IPS-18c (cell line): ENCODE measurements around the gene U2SURP.
"Not testable (repeated sequence)": the region's sequence is repeated elsewhere in the genome, so short reads cannot be mapped to it uniquely, and the experiment has no call there.

Experiments used
- H3K4me3 ChIP-seq: 2 replicates; pipeline ENCODE4 v1.7.0; 2013; ENCODE audit warnings: low read depth, mild to moderate bottlenecking, low read length, moderate library complexity; ENCODE audit not compliant: insufficient read depth
- H3K9me3 ChIP-seq: one replicate; pipeline ENCODE4 v1.6.1; 2013; ENCODE audit warnings: mild to moderate bottlenecking, low read length, moderate library complexity; ENCODE audit not compliant: control insufficient read depth, insufficient read depth

U2SURP gene

GRCh38 chr3:143041903-143042302 lies 40.5 kb downstream of the U2SURP start:
- no peaks in the 10 kb centered on the region for H3K9me3 ChIP-seq
- H3K4me3 ChIP-seq = no peak overlapping the region

- H3K9me3 ChIP-seq = no peaks in the 10 kb centered on the region
- H3K4me3 ChIP-seq = no peak overlapping the region
These were observed 44.3 kb downstream of the U2SURP start for GRCh38 chr3:143045639-143046038.

GRCh38 chr3:143046075-143046474 lies 44.7 kb downstream of the U2SURP start:
- not testable (repeated sequence) for H3K9me3 ChIP-seq, H3K4me3 ChIP-seq

- Histone ChIP-seq H3K4me3 (no peak overlapping the region), H3K9me3 (no peaks in the 10 kb centered on the region)
These were observed 52.6 kb downstream of the U2SURP start for GRCh38 chr3:143054011-143054410.

- H3K4me3 ChIP-seq = no peak overlapping the region
- no peaks in the 10 kb centered on the region for H3K9me3 ChIP-seq
These were observed 55.0 kb downstream of the U2SURP start for GRCh38 chr3:143056372-143056771.

GRCh38 chr3:143060906-143061305 lies 59.5 kb downstream of the U2SURP start:
- Histone ChIP-seq H3K9me3 (no peaks in the 10 kb centered on the region), H3K4me3 (no peak overlapping the region)

GRCh38 chr3:143063018-143063417 lies 61.6 kb downstream of the U2SURP start:
- Histone ChIP-seq H3K4me3 (no peak overlapping the region), H3K9me3 (no peaks in the 10 kb centered on the region)

GRCh38 chr3:143064777-143065176 lies 63.4 kb downstream of the U2SURP start:
- Histone ChIP-seq H3K9me3 (no peaks in the 10 kb centered on the region), H3K4me3 (no peak overlapping the region)

- H3K9me3 ChIP-seq = no peaks in the 10 kb centered on the region
- no peak overlapping the region for H3K4me3 ChIP-seq
These were observed 64.0 kb downstream of the U2SURP start for GRCh38 chr3:143065364-143065763.

- Histone ChIP-seq H3K9me3 (no peaks in the 10 kb centered on the region), H3K4me3 (no peak overlapping the region)
These were observed 64.7 kb downstream of the U2SURP start for GRCh38 chr3:143066033-143066432.

- H3K9me3 ChIP-seq = no peaks in the 10 kb centered on the region
- H3K4me3 ChIP-seq = no peak overlapping the region
These were observed 65.8 kb downstream of the U2SURP start for GRCh38 chr3:143067201-143067600.

- Histone ChIP-seq H3K9me3 (no peaks in the 10 kb centered on the region), H3K4me3 (no peak overlapping the region)
These were observed 66.7 kb downstream of the U2SURP start for GRCh38 chr3:143068059-143068458.

GRCh38 chr3:143070977-143071551 lies 69.7 kb downstream of the U2SURP start:
- Histone ChIP-seq H3K9me3 (no peaks in the 10 kb centered on the region), H3K4me3 (no peak overlapping the region)

GRCh38 chr3:143071776-143072175 lies 70.4 kb downstream of the U2SURP start:
- Histone ChIP-seq H3K9me3 (no peaks in the 10 kb centered on the region), H3K4me3 (no peak overlapping the region)

- H3K4me3 ChIP-seq, H3K9me3 ChIP-seq: not testable (repeated sequence)
These were observed 71.1 kb downstream of the U2SURP start for GRCh38 chr3:143072298-143073020.

GRCh38 chr3:143073541-143073940 lies 72.2 kb downstream of the U2SURP start:
- not testable (repeated sequence) for H3K4me3 ChIP-seq, H3K9me3 ChIP-seq

GRCh38 chr3:143073983-143074382 lies 72.6 kb downstream of the U2SURP start:
- not testable (repeated sequence) for H3K4me3 ChIP-seq, H3K9me3 ChIP-seq

- H3K4me3 ChIP-seq = no peak overlapping the region
- H3K9me3 ChIP-seq = no peaks in the 10 kb centered on the region
These were observed 77.5 kb downstream of the U2SURP start for GRCh38 chr3:143078883-143079282.

- peaks cover 3% of the 10 kb centered on the region for H3K9me3 ChIP-seq
- H3K4me3 ChIP-seq = no peak overlapping the region
These were observed 78.8 kb downstream of the U2SURP start for GRCh38 chr3:143080196-143080595.
